GM06990 (cell line): ENCODE measurements around the gene IGSF23.
"Not testable (repeated sequence)": the region's sequence is repeated elsewhere in the genome, so short reads cannot be mapped to it uniquely, and the experiment has no call there.

Source experiments
- DNase-seq: peaks from one replicate; pipeline ENCODE4 v3.0.0-alpha.2; 2011; ENCODE audit not compliant: insufficient read length; ENCODE audit errors: extremely low read depth
- H3K27me3 ChIP-seq: replicated peaks from 2 replicates; pipeline ENCODE4 v1.6.0; 2011; ENCODE audit warnings: low read length; ENCODE audit not compliant: control insufficient read depth, insufficient read depth
- H3K36me3 ChIP-seq: 2 replicates; pipeline ENCODE4 v1.5.1; 2011; ENCODE audit warnings: low read length; ENCODE audit not compliant: control insufficient read depth, insufficient read depth
- H3K4me3 ChIP-seq: replicated peaks from 2 replicates; pipeline ENCODE4 v1.5.1; 2011; ENCODE audit warnings: low read depth, mild to moderate bottlenecking, control low read depth, low read length
- CTCF ChIP-seq: IDR thresholded peaks from 2 replicates; pipeline ENCODE4 v1.5.1; 2011; ENCODE audit warnings: low read length, control low read depth, mild to moderate bottlenecking, inconsistent platforms; ENCODE audit not compliant: insufficient read depth, poor library complexity, severe bottlenecking

IGSF23 gene

GRCh38 chr19:44626048-44626624 is 12.8 kb downstream of the IGSF23 start:
- TF ChIP-seq CTCF: no peak
- Histone ChIP-seq H3K36me3 (no peaks in the 10 kb centered on the region), H3K27me3 (no peaks in the 10 kb centered on the region; the same call in 1 of the 2 replicates), H3K4me3 (no peak overlapping the region)
- no peak for DNase-seq

GRCh38 chr19:44627631-44628030 is 14.3 kb downstream of the IGSF23 start:
- Histone ChIP-seq H3K4me3 (no peak overlapping the region), H3K27me3 (no peaks in the 10 kb centered on the region; the same call in 1 of the 2 replicates), H3K36me3 (no peaks in the 10 kb centered on the region)
- DNase-seq: no peak
- no peak for TF ChIP-seq CTCF

GRCh38 chr19:44628793-44629192 is 15.4 kb downstream of the IGSF23 start:
- TF ChIP-seq CTCF: no peak
- no peaks in the 10 kb centered on the region; the same call in 1 of the 2 replicates for H3K27me3 ChIP-seq
- no peaks in the 10 kb centered on the region for H3K36me3 ChIP-seq
- no peak overlapping the region for H3K4me3 ChIP-seq
- DNase-seq: no peak

GRCh38 chr19:44631611-44632010 is 18.2 kb downstream of the IGSF23 start:
- not testable (repeated sequence) for H3K36me3 ChIP-seq, H3K4me3 ChIP-seq, DNase-seq, H3K27me3 ChIP-seq

GRCh38 chr19:44634058-44634457 is 20.7 kb downstream of the IGSF23 start:
- H3K4me3 ChIP-seq, DNase-seq, H3K27me3 ChIP-seq, H3K36me3 ChIP-seq: not testable (repeated sequence)

- Histone ChIP-seq H3K4me3 (no peak overlapping the region), H3K27me3 (no peaks in the 10 kb centered on the region), H3K36me3 (no peaks in the 10 kb centered on the region)
- no peak for DNase-seq
- TF ChIP-seq CTCF: no peak
Measured at GRCh38 chr19:44634785-44635184, 21.4 kb downstream of the IGSF23 start.
